Mucosa of rectum (tissue), 2 donors: Measurements from ENCODE around the gene ABCC1.
A peak's percentile ranks its signal among the peaks of the same experiment; 100 is the strongest.

Source experiments
- H3K27ac ChIP-seq, 2 donors: one replicate each; pipeline ENCODE4 v1.7.0; 2013; ENCODE audit warnings: inconsistent platforms in 2 of 2, low read depth in 2 of 2, low read length in 2 of 2
- H3K27me3 ChIP-seq, 2 donors: one replicate each; pipeline ENCODE4 v1.7.0; 2013; ENCODE audit warnings: low read length in 2 of 2; ENCODE audit not compliant: control insufficient read depth in 2 of 2, insufficient read depth in 2 of 2
- H3K36me3 ChIP-seq, 2 donors: one replicate each; pipeline ENCODE4 v1.7.0; 2013; ENCODE audit warnings: low read length in 2 of 2; ENCODE audit not compliant: control insufficient read depth in 2 of 2, insufficient read depth in 2 of 2
- H3K4me1 ChIP-seq, 2 donors: one replicate each; pipeline ENCODE4 v1.7.0; 2013; ENCODE audit warnings: low read length in 2 of 2, mild to moderate bottlenecking in 1 of 2; ENCODE audit not compliant: control insufficient read depth in 2 of 2, insufficient read depth in 2 of 2
- H3K4me3 ChIP-seq, 2 donors: one replicate each; pipeline ENCODE4 v1.7.0; 2013; ENCODE audit warnings: low read length in 2 of 2
- H3K9ac ChIP-seq, 2 donors: one replicate each; pipeline ENCODE4 v1.7.0; 2013; ENCODE audit warnings: low read length in 2 of 2, low read depth in 1 of 2, mild to moderate bottlenecking in 1 of 2
- H3K9me3 ChIP-seq, 2 donors: one replicate each; pipeline ENCODE4 v1.7.0; 2013; ENCODE audit warnings: low read length in 2 of 2; ENCODE audit not compliant: control insufficient read depth in 2 of 2
- donor health status: healthy.
- donor health status: Normal muscosa, but diverticular disease.

Gene ABCC1

GRCh38 chr16:16092925-16093627 lies 143.7 kb downstream of the ABCC1 start:
- Histone ChIP-seq H3K9me3 (no peaks in the 10 kb centered on the region), H3K27me3 (no peaks in the 10 kb centered on the region), H3K27ac (peak overlapping the region in 1 of 2 donors; percentile 3), H3K9ac (no peak overlapping the region), H3K4me3 (no peak overlapping the region), H3K36me3 (peaks cover 9 to 22% of the 10 kb centered on the region in 2 donors), H3K4me1 (peaks cover 0 to 2% of the 10 kb centered on the region in 2 donors)

- H3K27ac ChIP-seq = peak overlapping the region in 1 of 2 donors; percentile 3
- no peaks in the 10 kb centered on the region for H3K27me3 ChIP-seq
- H3K9me3 ChIP-seq = no peaks in the 10 kb centered on the region
- H3K4me3 ChIP-seq = no peak overlapping the region
- no peak overlapping the region for H3K9ac ChIP-seq
- H3K36me3 ChIP-seq = peaks cover 9 to 20% of the 10 kb centered on the region in 2 donors
- peaks cover 0 to under 1% of the 10 kb centered on the region in 2 donors for H3K4me1 ChIP-seq
These were observed 144.4 kb downstream of the ABCC1 start for GRCh38 chr16:16093628-16094332.

- Histone ChIP-seq H3K9me3 (no peaks in the 10 kb centered on the region), H3K4me1 (no peaks in the 10 kb centered on the region), H3K4me3 (no peak overlapping the region), H3K27ac (peak overlapping the region; percentile 37 to 45), H3K9ac (no peak overlapping the region), H3K27me3 (no peaks in the 10 kb centered on the region), H3K36me3 (peaks cover 8 to 13% of the 10 kb centered on the region in 2 donors)
These were observed 146.2 kb downstream of the ABCC1 start for GRCh38 chr16:16095646-16096045.

GRCh38 chr16:16096121-16096857 lies 146.9 kb downstream of the ABCC1 start:
- no peak overlapping the region for H3K4me3 ChIP-seq
- no peaks in the 10 kb centered on the region for H3K27me3 ChIP-seq
- peak overlapping the region; percentile 37 to 45 for H3K27ac ChIP-seq
- H3K9me3 ChIP-seq = no peaks in the 10 kb centered on the region
- peaks cover 5 to 8% of the 10 kb centered on the region in 2 donors for H3K36me3 ChIP-seq
- H3K4me1 ChIP-seq = no peaks in the 10 kb centered on the region
- H3K9ac ChIP-seq = peak overlapping the region in 1 of 2 donors; percentile 18

- H3K4me1 ChIP-seq = no peaks in the 10 kb centered on the region
- H3K9ac ChIP-seq = no peak overlapping the region
- no peaks in the 10 kb centered on the region for H3K9me3 ChIP-seq
- no peak overlapping the region for H3K4me3 ChIP-seq
- no peak overlapping the region for H3K27ac ChIP-seq
- no peaks in the 10 kb centered on the region for H3K27me3 ChIP-seq
- peaks cover 5 to 7% of the 10 kb centered on the region in 2 donors for H3K36me3 ChIP-seq
These were observed 147.4 kb downstream of the ABCC1 start for GRCh38 chr16:16096858-16097213.

- H3K27ac ChIP-seq = no peak overlapping the region
- H3K9ac ChIP-seq = no peak overlapping the region
- no peaks in the 10 kb centered on the region for H3K4me1 ChIP-seq
- H3K27me3 ChIP-seq = no peaks in the 10 kb centered on the region
- no peaks in the 10 kb centered on the region for H3K9me3 ChIP-seq
- H3K36me3 ChIP-seq = peaks cover 14 to 20% of the 10 kb centered on the region in 2 donors
- H3K4me3 ChIP-seq = no peak overlapping the region
These were observed 149.9 kb downstream of the ABCC1 start for GRCh38 chr16:16099320-16099719.

- Histone ChIP-seq H3K9ac (no peak overlapping the region), H3K4me1 (no peaks in the 10 kb centered on the region), H3K9me3 (no peaks in the 10 kb centered on the region), H3K36me3 (peaks cover 14 to 22% of the 10 kb centered on the region in 2 donors), H3K27me3 (no peaks in the 10 kb centered on the region), H3K4me3 (no peak overlapping the region), H3K27ac (no peak overlapping the region)
These were observed 151.2 kb downstream of the ABCC1 start for GRCh38 chr16:16100631-16101030.

- no peak overlapping the region for H3K27ac ChIP-seq
These were observed 152.2 kb downstream of the ABCC1 start for GRCh38 chr16:16101585-16101984.

GRCh38 chr16:16102738-16103137 lies 153.3 kb downstream of the ABCC1 start:
- no peak overlapping the region for H3K27ac ChIP-seq
- no peaks in the 10 kb centered on the region for H3K4me1 ChIP-seq
- H3K36me3 ChIP-seq = peaks cover 14 to 27% of the 10 kb centered on the region in 2 donors
- H3K27me3 ChIP-seq = no peaks in the 10 kb centered on the region
- H3K9me3 ChIP-seq = no peaks in the 10 kb centered on the region
- H3K9ac ChIP-seq = no peak overlapping the region
- H3K4me3 ChIP-seq = no peak overlapping the region

More at GRCh38 chr16:16101585-16101984, 152.2 kb downstream of the ABCC1 start:
- Histone ChIP-seq H3K4me3 (no peak overlapping the region), H3K9ac (no peak overlapping the region), H3K9me3 (no peaks in the 10 kb centered on the region), H3K27me3 (no peaks in the 10 kb centered on the region), H3K4me1 (no peaks in the 10 kb centered on the region), H3K36me3 (peaks cover 14 to 25% of the 10 kb centered on the region in 2 donors)
